Measurements from ENCODE around the gene PIBF1.

PIBF1 gene

GRCh38 chr13:73011751-73012150 is 229.8 kb downstream of the PIBF1 start:
- no peak for TF ChIP-seq CTCF (IDR thresholded peaks at IDR 0.05; ENCODE audit: control extremely low read depth, extremely low read depth, low read depth, missing control alignments)
- CTCF ChIA-PET = interaction anchor here (0.9 to 1.4 kb wide), 3 partner anchors 8 to 12 kb away, joined by 3 to 4 read pairs (median 3); no protein-coding TSS in a partner anchor
- POLR2A ChIA-PET = no interaction called here
- DNase-seq (ENCODE audit: extremely low spot score) = no peak

- no peak for TF ChIP-seq CTCF (IDR thresholded peaks at IDR 0.05; ENCODE audit: control extremely low read depth, extremely low read depth, low read depth, missing control alignments)
- ChIA-PET CTCF (interaction anchor here (1.0 kb wide), 1 partner anchor 9 kb away, joined by 3 read pairs; no protein-coding TSS in a partner anchor), POLR2A (no interaction called here)
- no peak for DNase-seq (ENCODE audit: extremely low spot score)
Measured at GRCh38 chr13:73015805-73016204, 233.9 kb downstream of the PIBF1 start.

GRCh38 chr13:73018336-73018735 is 236.4 kb downstream of the PIBF1 start:
- ChIA-PET POLR2A (no interaction called here), CTCF (interaction anchor here (1.0 to 1.5 kb wide), 4 partner anchors 11 to 18 kb away, joined by 3 to 4 read pairs (median 4); no protein-coding TSS in a partner anchor)
- TF ChIP-seq CTCF (IDR thresholded peaks at IDR 0.05; ENCODE audit: control extremely low read depth, extremely low read depth, low read depth, missing control alignments) = no peak
- DNase-seq (ENCODE audit: extremely low spot score) = no peak

- ChIA-PET POLR2A (no interaction called here), CTCF (interaction anchor here (0.8 kb wide), 1 partner anchor 9 kb away, joined by 3 read pairs; no protein-coding TSS in a partner anchor)
- no peak for DNase-seq (ENCODE audit: extremely low spot score)
- TF ChIP-seq CTCF (IDR thresholded peaks at IDR 0.05; ENCODE audit: control extremely low read depth, extremely low read depth, low read depth, missing control alignments) = no peak
Measured at GRCh38 chr13:73025217-73026012, 243.5 kb downstream of the PIBF1 start.

GRCh38 chr13:73034901-73035300 is 253.0 kb downstream of the PIBF1 start:
- TF ChIP-seq CTCF (IDR thresholded peaks at IDR 0.05; ENCODE audit: control extremely low read depth, extremely low read depth, low read depth, missing control alignments) = no peak
- ChIA-PET CTCF (interaction anchor here (0.8 to 2.1 kb wide), 2 partner anchors 11 to 227 kb away, joined by 3 to 4 read pairs; no protein-coding TSS in a partner anchor), POLR2A (no interaction called here)
- no peak for DNase-seq (ENCODE audit: extremely low spot score)

- no peak for TF ChIP-seq CTCF (IDR thresholded peaks at IDR 0.05; ENCODE audit: control extremely low read depth, extremely low read depth, low read depth, missing control alignments)
- DNase-seq (ENCODE audit: extremely low spot score) = no peak
- POLR2A ChIA-PET = no interaction called here
- CTCF ChIA-PET = interaction anchor here (0.8 to 1.9 kb wide), 3 partner anchors 11 to 228 kb away, joined by 3 to 4 read pairs (median 4); no protein-coding TSS in a partner anchor
Measured at GRCh38 chr13:73035660-73036059, 253.7 kb downstream of the PIBF1 start.

Data from GM10248 (cell line).